IMR-90 (cell line): Measurements from ENCODE around the gene BLTP2. TPM values are rescaled to one million over a fixed set of nuclear protein-coding genes. Genes with fewer than 3 reads are reported as not detected.

ENCODE experiments used
- ATAC-seq: fragments of 200-7000 bp; cut with Tn5 transposase; 2 replicates; pipeline ENCODE4 v1.9.1; 2020; ENCODE audit warnings: low read depth, mild to moderate bottlenecking, moderate library complexity
- BruUV-seq: library from RNA; stranded (reverse); fragments of 400-500 nt; replicated peaks from 2 replicates; lab custom pipeline; 2021; lab: Mats Ljungman, UMichigan
- CTCF ChIA-PET: fragments of 300-600 bp; formaldehyde crosslinking; extraction: SDS; loops from one replicate; lab custom pipeline; 2021; ENCODE audit warnings: antibody characterized with exemption; lab: Yijun Ruan, JAX
- POLR2A ChIA-PET: fragments of 300-600 bp; sonication (Branson Sonifier 250); formaldehyde crosslinking; loops from one replicate; lab custom pipeline; 2022; ENCODE audit warnings: antibody characterized with exemption; ENCODE audit not compliant: unreplicated experiment; lab: Charles Lee
- DNase-seq: peaks from one replicate; pipeline ENCODE4 v3.0.0; 2013
- H2AFZ ChIP-seq: replicated peaks from 2 replicates; pipeline ENCODE3; 2013; ENCODE audit warnings: low read length, mild to moderate bottlenecking; ENCODE audit not compliant: poor library complexity
- H2AK5ac ChIP-seq: 2 replicates; pipeline ENCODE4 v1.6.1; 2013; ENCODE audit warnings: low read depth, low read length, inconsistent platforms
- H2AK9ac ChIP-seq: replicated peaks from 2 replicates; pipeline ENCODE3; 2013; ENCODE audit warnings: mild to moderate bottlenecking, low read depth, low read length, moderate library complexity; ENCODE audit not compliant: poor library complexity
- H2BK120ac ChIP-seq: 2 replicates; pipeline ENCODE4 v1.6.1; 2013; ENCODE audit warnings: low read depth, low read length, inconsistent platforms
- H2BK15ac ChIP-seq: 3 replicates; pipeline ENCODE4 v1.6.1; 2013; ENCODE audit warnings: low read depth, low read length, inconsistent platforms
- H2BK20ac ChIP-seq: 2 replicates; pipeline ENCODE4 v1.6.1; 2013; ENCODE audit warnings: low read depth, mild to moderate bottlenecking, inconsistent platforms, low read length, moderate library complexity
- H2BK5ac ChIP-seq: 2 replicates; pipeline ENCODE4 v1.6.1; 2013; ENCODE audit warnings: mild to moderate bottlenecking, low read depth, low read length, inconsistent platforms; ENCODE audit not compliant: poor library complexity, severe bottlenecking
- H3K14ac ChIP-seq: replicated peaks from 2 replicates; pipeline ENCODE4 v1.6.1; 2013; ENCODE audit warnings: low read depth, low read length, inconsistent platforms
- H3K18ac ChIP-seq: 2 replicates; pipeline ENCODE4 v1.6.1; 2013; ENCODE audit warnings: low read depth, low read length, control low read depth
- H3K23ac ChIP-seq: 2 replicates; pipeline ENCODE4 v1.6.1; 2013; ENCODE audit warnings: low read depth, low read length, inconsistent platforms
- H3K27ac ChIP-seq: 2 replicates; pipeline ENCODE4 v1.5.1; 2013; ENCODE audit warnings: mild to moderate bottlenecking, control low read depth, low read length; ENCODE audit not compliant: insufficient read depth
- H3K27me3 ChIP-seq: 2 replicates; pipeline ENCODE4 v1.6.1; 2013; ENCODE audit warnings: low read length; ENCODE audit not compliant: control insufficient read depth, insufficient read depth
- H3K36me3 ChIP-seq: 2 replicates; pipeline ENCODE4 v1.6.1; 2013; ENCODE audit warnings: low read length, mixed read lengths; ENCODE audit not compliant: control insufficient read depth, insufficient read depth
- H3K4ac ChIP-seq: 2 replicates; pipeline ENCODE4 v1.6.1; 2013; ENCODE audit warnings: low read depth, low read length, inconsistent platforms
- H3K4me1 ChIP-seq: 2 replicates; pipeline ENCODE4 v1.6.1; 2013; ENCODE audit warnings: low read length, mixed read lengths; ENCODE audit not compliant: control insufficient read depth, insufficient read depth
- H3K4me2 ChIP-seq: 2 replicates; pipeline ENCODE4 v1.6.1; 2013; ENCODE audit warnings: low read depth, mild to moderate bottlenecking, control low read depth, low read length, moderate library complexity
- H3K4me3 ChIP-seq: 2 replicates; pipeline ENCODE4 v1.5.1; 2013; ENCODE audit warnings: low read depth, mild to moderate bottlenecking, control low read depth, low read length, moderate library complexity; ENCODE audit not compliant: insufficient read depth
- H3K56ac ChIP-seq: 2 replicates; pipeline ENCODE4 v1.6.1; 2013; ENCODE audit warnings: low read length, inconsistent platforms; ENCODE audit not compliant: insufficient read depth; ENCODE audit errors: extremely low read depth
- H3K79me1 ChIP-seq, 2 experiments: 2 replicates each; pipeline ENCODE4 v1.6.1; 2013; ENCODE audit warnings: low read length in 2 of 2, inconsistent platforms in 1 of 2, low read depth in 1 of 2
- H3K9ac ChIP-seq: 2 replicates; pipeline ENCODE4 v1.6.1; 2013; ENCODE audit warnings: low read depth, low read length, control low read depth
- H3K9me1 ChIP-seq: 2 replicates; pipeline ENCODE4 v1.6.1; 2013; ENCODE audit warnings: low read length, inconsistent platforms; ENCODE audit not compliant: insufficient read depth
- H3K9me3 ChIP-seq: 2 replicates; pipeline ENCODE4 v1.6.1; 2013; ENCODE audit warnings: low read length; ENCODE audit not compliant: control insufficient read depth, insufficient read depth
- H4K20me1 ChIP-seq: 2 replicates; pipeline ENCODE4 v1.6.1; 2013; ENCODE audit warnings: low read length, inconsistent platforms; ENCODE audit not compliant: insufficient read depth
- H4K5ac ChIP-seq: 2 replicates; pipeline ENCODE4 v1.6.1; 2013; ENCODE audit warnings: mild to moderate bottlenecking, low read depth, low read length, control low read depth
- H4K8ac ChIP-seq, 2 experiments: 2 replicates each; pipeline ENCODE4 v1.6.1; 2013; ENCODE audit warnings: low read depth in 2 of 2, low read length in 2 of 2, control low read depth in 1 of 2, inconsistent platforms in 1 of 2
- H4K91ac ChIP-seq: 2 replicates; pipeline ENCODE4 v1.6.1; 2013; ENCODE audit warnings: low read depth, low read length, inconsistent platforms; ENCODE audit not compliant: insufficient read depth
- MXI1 ChIP-seq: IDR thresholded peaks from 2 replicates; pipeline ENCODE4 v1.6.1; 2012; ENCODE audit warnings: low read depth, mild to moderate bottlenecking, low read length, moderate library complexity, borderline replicate concordance
- POLR2A ChIP-seq: IDR thresholded peaks from 2 replicates; pipeline ENCODE4 v1.6.1; 2012; ENCODE audit warnings: mild to moderate bottlenecking, low read depth, low read length
- RFX5 ChIP-seq: IDR thresholded peaks from 2 replicates; pipeline ENCODE4 v1.8.0; 2012; ENCODE audit warnings: low read depth, mild to moderate bottlenecking, low read length, moderate library complexity
- SMC3 ChIP-seq: fragments of 150-350 bp; IDR thresholded peaks from 2 replicates; pipeline ENCODE4 v1.6.1; 2016; ENCODE audit warnings: low read depth, mild to moderate bottlenecking, antibody characterized with exemption, low read length, moderate library complexity
- WGBS, 2 experiments: methylation state at CpG; one replicate each; pipeline versions ENCODE4 v1.1.5 to v1.1.7; 2013; ENCODE audit warnings: missing lambda C conversion rate in 2 of 2; ENCODE audit not compliant: insufficient read length in 1 of 2; ENCODE audit errors: extremely low coverage in 2 of 2; 5-methylcytosine and 5-hydroxymethylcytosine counted together
- dilution Hi-C: fragments of 300-500 bp; cut with HindIII; formaldehyde crosslinking; loops from one replicate; pipeline ENCODE4 v1.14.3; 2018; ENCODE audit warnings: low sequenced_read_pairs; ENCODE audit not compliant: unreplicated experiment
- in situ Hi-C: fragments of 300-500 bp; cut with MboI; formaldehyde crosslinking; loops from 3 replicates; pipeline ENCODE4 v1.14.3; 2019; ENCODE audit warnings: low sequenced_read_pairs, inconsistent platforms, mixed read lengths
- intact Hi-C: fragments of 100-400 bp; cut with micrococcal nuclease; formaldehyde crosslinking; loops from 2 replicates; pipeline ENCODE4 v1.10.0; 2022
- polyA plus RNA-seq, 3 experiments: library from polyadenylated mRNA; depleted of rRNA; stranded (reverse); fragments of >200 nt; gene quantifications; 2 replicates each; pipeline ENCODE4 v1.2.3, GENCODE V29; 2012; ENCODE audit warnings: low replicate concordance in 1 of 3
- total RNA-seq: library from RNA; depleted of rRNA; stranded (reverse); fragments of >200 nt; gene quantifications from 2 replicates; pipeline ENCODE4 v1.2.3, GENCODE V29; 2012
- TF ChIP-seq, protein P1 (sequence below): conservative IDR thresholded peaks from 2 replicates; pipeline ENCODE4 v1.5.1; 2012; ENCODE audit warnings: mild to moderate bottlenecking, low read depth, low read length, improper control_type of control experiment

The BLTP2 gene
- total and polyA plus RNA-seq, 2 of the 4 experiments (the other 2 are of a cell fraction), result 42.3 to 174 TPM

DNA sequence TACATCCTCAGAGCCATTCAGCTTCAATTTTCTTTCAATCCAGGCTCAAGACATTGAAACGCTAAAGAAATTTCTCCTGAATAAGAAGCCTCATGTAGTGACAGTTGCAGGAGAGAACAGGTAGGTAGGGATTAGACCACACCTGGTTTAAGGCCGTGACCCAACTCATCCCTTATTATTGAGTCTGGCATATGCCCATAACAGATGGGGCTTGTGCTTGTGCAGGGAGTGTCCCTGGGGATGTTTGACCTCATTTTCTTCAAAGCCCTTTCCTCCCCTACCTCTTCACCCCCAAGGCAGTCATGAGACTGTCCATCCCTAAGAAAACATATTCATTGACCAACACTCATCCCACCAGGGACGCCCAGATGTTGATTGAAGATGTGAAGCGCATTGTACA, 41.3 kb upstream of the BLTP2 start:
- WGBS, 2 experiments, result no CpG with 5 or more reads among the region's 4 CpGs
- TF ChIP-seq, protein P1, sequence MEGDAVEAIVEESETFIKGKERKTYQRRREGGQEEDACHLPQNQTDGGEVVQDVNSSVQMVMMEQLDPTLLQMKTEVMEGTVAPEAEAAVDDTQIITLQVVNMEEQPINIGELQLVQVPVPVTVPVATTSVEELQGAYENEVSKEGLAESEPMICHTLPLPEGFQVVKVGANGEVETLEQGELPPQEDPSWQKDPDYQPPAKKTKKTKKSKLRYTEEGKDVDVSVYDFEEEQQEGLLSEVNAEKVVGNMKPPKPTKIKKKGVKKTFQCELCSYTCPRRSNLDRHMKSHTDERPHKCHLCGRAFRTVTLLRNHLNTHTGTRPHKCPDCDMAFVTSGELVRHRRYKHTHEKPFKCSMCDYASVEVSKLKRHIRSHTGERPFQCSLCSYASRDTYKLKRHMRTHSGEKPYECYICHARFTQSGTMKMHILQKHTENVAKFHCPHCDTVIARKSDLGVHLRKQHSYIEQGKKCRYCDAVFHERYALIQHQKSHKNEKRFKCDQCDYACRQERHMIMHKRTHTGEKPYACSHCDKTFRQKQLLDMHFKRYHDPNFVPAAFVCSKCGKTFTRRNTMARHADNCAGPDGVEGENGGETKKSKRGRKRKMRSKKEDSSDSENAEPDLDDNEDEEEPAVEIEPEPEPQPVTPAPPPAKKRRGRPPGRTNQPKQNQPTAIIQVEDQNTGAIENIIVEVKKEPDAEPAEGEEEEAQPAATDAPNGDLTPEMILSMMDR, result no peak
- TF ChIP-seq RFX5 (no peak), MXI1 (no peak), POLR2A (no peak), SMC3 (no peak)
- Histone ChIP-seq H3K79me1 (peaks cover 0 to 17% of the 10 kb centered on the region in 2 experiments; a peak in 2 of 4 replicates), H3K9me1 (0 out of 2 replicates have a peak, but pooled peaks cover 3% of the 10 kb centered on the region), H3K27ac (no peak overlapping the region), H4K8ac (no peak overlapping the region), H3K36me3 (peaks cover 84% of the 10 kb centered on the region), H3K4me3 (no peak overlapping the region), H3K4me1 (no peaks in the 10 kb centered on the region), H4K5ac (no peak overlapping the region), H4K91ac (no peak overlapping the region), H3K23ac (no peak overlapping the region), H2BK15ac (no peak overlapping the region), H3K4me2 (no peak overlapping the region), H3K14ac (no peak overlapping the region), H2BK5ac (no peak overlapping the region), H3K4ac (no peak overlapping the region), H3K9ac (no peak overlapping the region), H2BK120ac (no peak overlapping the region), H2AFZ (no peak overlapping the region), H3K56ac (no peak overlapping the region), H3K18ac (no peak overlapping the region), H2AK5ac (no peak overlapping the region), H4K20me1 (no peaks in the 10 kb centered on the region; the same call in 1 of the 2 replicates), H3K9me3 (no peaks in the 10 kb centered on the region), H3K27me3 (no peaks in the 10 kb centered on the region), H2BK20ac (no peak overlapping the region), H2AK9ac (peak overlapping the region; percentile 34)
- no peak for ATAC-seq
- dilution Hi-C loops (no loop called here), intact Hi-C loops (no loop called here), in situ Hi-C loops (no loop called here)
- ChIA-PET POLR2A (no interaction called here), CTCF (no interaction called here)
- no peak for DNase-seq
- no TSS peak for BruUV-seq
